ENCODE measurements around the gene GIMAP8. TPM values are rescaled to one million over a fixed set of nuclear protein-coding genes. Genes with fewer than 3 reads are reported as not detected.
"Not testable (repeated sequence)": the region's sequence is repeated elsewhere in the genome, so short reads cannot be mapped to it uniquely, and the experiment has no call there.

Gene GIMAP8
- total and polyA plus RNA-seq, 2 of the 8 experiments (the other 6 are each of a cell fraction or from before 2014, with no cell fraction given) = not detected

DNA sequence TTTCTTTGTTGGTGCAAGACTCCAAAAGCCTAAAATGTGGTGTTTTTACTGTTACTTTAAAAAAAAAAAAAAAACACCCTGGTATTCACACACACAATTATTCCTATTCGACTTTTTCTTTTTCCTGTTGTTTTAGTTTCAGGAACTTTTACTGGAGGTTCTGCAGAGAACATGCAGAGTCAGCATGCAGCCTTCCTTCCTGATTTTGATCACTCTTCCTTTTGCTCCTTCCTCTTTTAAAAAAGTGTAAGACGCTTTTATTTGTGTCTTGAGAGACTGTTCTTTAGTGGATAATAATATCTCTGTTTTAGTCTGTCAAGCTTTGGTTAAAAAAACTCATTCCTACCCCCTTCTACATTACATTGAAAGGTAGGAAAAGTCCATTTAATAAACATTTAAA is 33.1 kb downstream of the GIMAP8 start:
- H2BK5ac ChIP-seq (ENCODE audit: low read depth, low read length); H3K23ac ChIP-seq (ENCODE audit: insufficient read length); POLR2A ChIA-PET (ENCODE audit: partially characterized antibody); H4K5ac ChIP-seq (ENCODE audit: insufficient read length, low read depth, low read length); H2BK120ac ChIP-seq (replicated peaks; ENCODE audit: low read depth, low read length); H2AK5ac ChIP-seq (ENCODE audit: low read depth, low read length); H3K56ac ChIP-seq (replicated peaks; ENCODE audit: insufficient read length, low read depth, low read length); H3K18ac ChIP-seq (ENCODE audit: extremely low read depth, low read length); H3K4me3 ChIP-seq (ENCODE audit: extremely low read depth in 1 of 4, insufficient read depth in 2 of 4, low read depth in 3 of 4, low read length in 4 of 4); H3K36me3 ChIP-seq (ENCODE audit: control insufficient read depth in 2 of 4, insufficient read depth in 4 of 4, low read length in 3 of 4); H2AFZ ChIP-seq (ENCODE audit: low read length); H3K4ac ChIP-seq (replicated peaks; ENCODE audit: insufficient read length, low read depth, low read length); H3K27me3 ChIP-seq (replicated peaks in 1 of 4; ENCODE audit: control insufficient read depth in 3 of 4, extremely low read depth in 1 of 4, insufficient read depth in 3 of 4, low read length in 3 of 4); FAIRE-seq; CTCF ChIA-PET (ENCODE audit: partially characterized antibody); H2BK12ac ChIP-seq (ENCODE audit: low read depth, low read length); H3K14ac ChIP-seq (ENCODE audit: insufficient read length); DNase-seq (ENCODE audit: low read depth in 1 of 2, low spot score in 2 of 2); H3K9ac ChIP-seq (replicated peaks in 1 of 4; ENCODE audit: extremely low read depth in 1 of 4, low read depth in 3 of 4, low read length in 3 of 4); H3K79me2 ChIP-seq (ENCODE audit: control insufficient read depth in 1 of 2, insufficient read depth in 2 of 2, low read length in 2 of 2); H2BK15ac ChIP-seq (ENCODE audit: low read length); H3K27ac ChIP-seq (ENCODE audit: low read depth, low read length); H4K91ac ChIP-seq (replicated peaks; ENCODE audit: insufficient read length, low read length); H3K79me1 ChIP-seq (ENCODE audit: low read depth, low read length); H3K9me3 ChIP-seq (ENCODE audit: insufficient read depth in 2 of 2, low read depth in 1 of 2, low read length in 1 of 2); H2BK20ac ChIP-seq (ENCODE audit: low read length); H4K20me1 ChIP-seq (replicated peaks in 1 of 2; ENCODE audit: control insufficient read depth in 1 of 2, insufficient read depth in 2 of 2, low read length in 2 of 2); H4K8ac ChIP-seq (ENCODE audit: extremely low read depth, insufficient read depth, low read length); H3K4me1 ChIP-seq (replicated peaks in 1 of 4; ENCODE audit: control insufficient read depth in 3 of 4, insufficient read depth in 4 of 4, low read length in 3 of 4); H3K4me2 ChIP-seq (ENCODE audit: insufficient read depth in 1 of 2, low read depth in 2 of 2, low read length in 2 of 2); H3K23me2 ChIP-seq (ENCODE audit: low read depth, low read length): not testable (repeated sequence)
- WGBS, 2 experiments (ENCODE audit: extremely low coverage in 1 of 2, insufficient coverage in 1 of 2, insufficient read length in 1 of 2, insufficient replicate concordance in 2 of 2, low coverage in 1 of 2, low lambda C conversion rate in 2 of 2, missing lambda C conversion rate in 1 of 2) = 80% methylated on average over 2 of the region's 2 CpGs; no CpG with 5 or more reads in 1 of the 2 experiments

DNA sequence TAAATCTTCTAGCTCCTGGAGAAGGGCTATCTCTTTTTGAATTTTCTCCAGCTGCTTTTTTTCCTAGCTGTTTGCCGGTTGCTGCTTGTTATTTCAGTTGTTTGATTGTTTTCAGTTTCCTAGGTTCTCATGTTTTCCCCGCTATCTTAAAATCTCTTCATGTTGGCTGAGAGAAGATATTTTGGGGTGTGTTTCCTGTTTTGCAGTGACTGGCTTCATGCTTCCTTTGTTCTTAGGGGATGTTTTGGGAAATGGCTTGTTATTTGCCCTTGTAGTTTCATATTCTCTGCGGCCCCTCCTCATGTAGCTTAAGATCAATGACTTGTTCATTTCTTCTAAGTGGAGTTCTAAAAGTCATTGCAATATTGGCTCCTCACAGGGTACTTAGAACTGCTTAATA is 33.6 kb downstream of the GIMAP8 start:
- DNase-seq (ENCODE audit: low read depth in 1 of 2, low spot score in 2 of 2); H4K20me1 ChIP-seq (replicated peaks in 1 of 2; ENCODE audit: control insufficient read depth in 1 of 2, insufficient read depth in 2 of 2, low read length in 2 of 2); H3K56ac ChIP-seq (replicated peaks; ENCODE audit: insufficient read length, low read depth, low read length); H3K23ac ChIP-seq (ENCODE audit: insufficient read length); H4K5ac ChIP-seq (ENCODE audit: insufficient read length, low read depth, low read length); H2BK5ac ChIP-seq (ENCODE audit: low read depth, low read length); H2AK5ac ChIP-seq (ENCODE audit: low read depth, low read length); H3K18ac ChIP-seq (ENCODE audit: extremely low read depth, low read length); H2BK20ac ChIP-seq (ENCODE audit: low read length); H3K4me3 ChIP-seq (ENCODE audit: extremely low read depth in 1 of 4, insufficient read depth in 2 of 4, low read depth in 3 of 4, low read length in 4 of 4); H3K79me2 ChIP-seq (ENCODE audit: control insufficient read depth in 1 of 2, insufficient read depth in 2 of 2, low read length in 2 of 2); H2AFZ ChIP-seq (ENCODE audit: low read length); POLR2A ChIA-PET (ENCODE audit: partially characterized antibody); H3K4me2 ChIP-seq (ENCODE audit: insufficient read depth in 1 of 2, low read depth in 2 of 2, low read length in 2 of 2); H3K4ac ChIP-seq (replicated peaks; ENCODE audit: insufficient read length, low read depth, low read length); H3K14ac ChIP-seq (ENCODE audit: insufficient read length); H4K91ac ChIP-seq (replicated peaks; ENCODE audit: insufficient read length, low read length); H3K27ac ChIP-seq (ENCODE audit: low read depth, low read length); H3K9me3 ChIP-seq (ENCODE audit: insufficient read depth in 2 of 2, low read depth in 1 of 2, low read length in 1 of 2); H3K23me2 ChIP-seq (ENCODE audit: low read depth, low read length); H2BK12ac ChIP-seq (ENCODE audit: low read depth, low read length); H3K9ac ChIP-seq (replicated peaks in 1 of 4; ENCODE audit: extremely low read depth in 1 of 4, low read depth in 3 of 4, low read length in 3 of 4); H3K79me1 ChIP-seq (ENCODE audit: low read depth, low read length); H4K8ac ChIP-seq (ENCODE audit: extremely low read depth, insufficient read depth, low read length); CTCF ChIA-PET (ENCODE audit: partially characterized antibody); H3K36me3 ChIP-seq (ENCODE audit: control insufficient read depth in 2 of 4, insufficient read depth in 4 of 4, low read length in 3 of 4); H2BK120ac ChIP-seq (replicated peaks; ENCODE audit: low read depth, low read length); H3K4me1 ChIP-seq (replicated peaks in 1 of 4; ENCODE audit: control insufficient read depth in 3 of 4, insufficient read depth in 4 of 4, low read length in 3 of 4); H2BK15ac ChIP-seq (ENCODE audit: low read length); H3K27me3 ChIP-seq (replicated peaks in 1 of 4; ENCODE audit: control insufficient read depth in 3 of 4, extremely low read depth in 1 of 4, insufficient read depth in 3 of 4, low read length in 3 of 4): not testable (repeated sequence)
- FAIRE-seq = peak; percentile 13
- WGBS, 2 experiments (ENCODE audit: extremely low coverage in 1 of 2, insufficient coverage in 1 of 2, insufficient read length in 1 of 2, insufficient replicate concordance in 2 of 2, low coverage in 1 of 2, low lambda C conversion rate in 2 of 2, missing lambda C conversion rate in 1 of 2) = 89% methylated on average over 3 of the region's 3 CpGs; no CpG with 5 or more reads in 1 of the 2 experiments

Measured in H1 (cell line).